H9 (cell line): ENCODE data around the gene NUP107. TPM values are rescaled to one million over a fixed set of nuclear protein-coding genes. Genes with fewer than 3 reads are reported as not detected.

Experiments used
- DNase-seq: peaks from one replicate; pipeline ENCODE4 v3.0.0-alpha.2; 2017
- H2AFZ ChIP-seq: one replicate; pipeline ENCODE4 v1.6.1; 2013; ENCODE audit warnings: mild to moderate bottlenecking, low read length, control low read depth, moderate library complexity
- H2AK5ac ChIP-seq: 2 replicates; pipeline ENCODE4 v1.6.1; 2013; ENCODE audit warnings: low read length, control low read depth, mixed read lengths; ENCODE audit not compliant: insufficient read length
- H2BK120ac ChIP-seq: one replicate; pipeline ENCODE4 v1.6.1; 2013; ENCODE audit warnings: low read depth, mild to moderate bottlenecking, low read length, control low read depth, inconsistent platforms; ENCODE audit not compliant: poor library complexity, severe bottlenecking
- H2BK12ac ChIP-seq: 2 replicates; pipeline ENCODE4 v1.6.1; 2013; ENCODE audit warnings: low read length, control low read depth, mixed read lengths, low read depth; ENCODE audit not compliant: insufficient read length
- H2BK15ac ChIP-seq: 2 replicates; pipeline ENCODE4 v1.6.1; 2013; ENCODE audit warnings: low read depth, low read length, control low read depth
- H2BK20ac ChIP-seq: one replicate; pipeline ENCODE4 v1.6.1; 2013; ENCODE audit warnings: low read depth, mild to moderate bottlenecking, low read length, control low read depth, inconsistent platforms; ENCODE audit not compliant: poor library complexity, severe bottlenecking
- H2BK5ac ChIP-seq: 2 replicates; pipeline ENCODE4 v1.6.1; 2013; ENCODE audit warnings: low read length, control low read depth, mixed read lengths; ENCODE audit not compliant: insufficient read length
- H3K14ac ChIP-seq: 2 replicates; pipeline ENCODE4 v1.6.1; 2013; ENCODE audit warnings: low read length, control low read depth; ENCODE audit not compliant: insufficient read depth
- H3K18ac ChIP-seq: 2 replicates; pipeline ENCODE4 v1.6.1; 2013; ENCODE audit warnings: low read depth, mild to moderate bottlenecking, mixed read lengths, low read length, control low read depth; ENCODE audit not compliant: insufficient read length
- H3K23ac ChIP-seq: 2 replicates; pipeline ENCODE4 v1.6.1; 2013; ENCODE audit warnings: low read length, control low read depth, mixed read lengths, low read depth; ENCODE audit not compliant: insufficient read length
- H3K23me2 ChIP-seq: 2 replicates; pipeline ENCODE4 v1.6.1; 2013; ENCODE audit warnings: low read depth, mild to moderate bottlenecking, mixed read lengths, low read length, control low read depth; ENCODE audit not compliant: insufficient read length, poor library complexity, severe bottlenecking
- H3K27ac ChIP-seq: 2 replicates; pipeline ENCODE4 v1.5.1; 2013; ENCODE audit warnings: low read length, control low read depth, mixed read lengths, low read depth; ENCODE audit not compliant: insufficient read length
- H3K27me3 ChIP-seq: 2 replicates; pipeline ENCODE4 v1.6.1; 2013; ENCODE audit warnings: low read length, control low read depth, inconsistent platforms; ENCODE audit not compliant: insufficient read depth
- H3K4ac ChIP-seq: 2 replicates; pipeline ENCODE4 v1.6.1; 2013; ENCODE audit warnings: low read depth, mild to moderate bottlenecking, control low read depth, inconsistent platforms, low read length, moderate library complexity
- H3K4me1 ChIP-seq: 2 replicates; pipeline ENCODE4 v1.6.1; 2013; ENCODE audit warnings: low read length, control low read depth, inconsistent platforms; ENCODE audit not compliant: insufficient read depth
- H3K4me2 ChIP-seq: 2 replicates; pipeline ENCODE4 v1.6.1; 2013; ENCODE audit warnings: low read length, control low read depth, mixed read lengths; ENCODE audit not compliant: insufficient read length, insufficient read depth
- H3K56ac ChIP-seq: 2 replicates; pipeline ENCODE4 v1.6.1; 2013; ENCODE audit warnings: low read depth, mild to moderate bottlenecking, mixed read lengths, low read length, control low read depth; ENCODE audit not compliant: insufficient read length
- H3K79me1 ChIP-seq: 2 replicates; pipeline ENCODE4 v1.6.1; 2013; ENCODE audit warnings: low read depth, mild to moderate bottlenecking, moderate library complexity, low read length, control low read depth, inconsistent platforms; ENCODE audit not compliant: insufficient read depth, poor library complexity, severe bottlenecking
- H3K79me2 ChIP-seq: 2 replicates; pipeline ENCODE4 v1.6.1; 2013; ENCODE audit warnings: low read length, control low read depth, inconsistent platforms; ENCODE audit not compliant: insufficient read depth
- H3K9ac ChIP-seq: 2 replicates; pipeline ENCODE4 v1.6.1; 2013; ENCODE audit warnings: low read length, control low read depth, mixed read lengths; ENCODE audit not compliant: insufficient read length; ENCODE audit errors: extremely low read depth
- H3K9me3 ChIP-seq: one replicate; pipeline ENCODE4 v1.6.1; 2013; ENCODE audit warnings: low read depth, low read length, inconsistent platforms; ENCODE audit not compliant: control insufficient read depth
- H3T11ph ChIP-seq: one replicate; pipeline ENCODE4 v1.6.1; 2013; ENCODE audit warnings: mild to moderate bottlenecking, low read length, control low read depth, inconsistent platforms
- H4K20me1 ChIP-seq: one replicate; pipeline ENCODE4 v1.6.1; 2013; ENCODE audit not compliant: control insufficient read depth, insufficient read length, insufficient read depth
- H4K5ac ChIP-seq: 2 replicates; pipeline ENCODE4 v1.6.1; 2013; ENCODE audit warnings: low read depth, mild to moderate bottlenecking, mixed read lengths, low read length, control low read depth; ENCODE audit not compliant: insufficient read length
- H4K8ac ChIP-seq: replicated peaks from 2 replicates; pipeline ENCODE4 v1.6.1; 2013; ENCODE audit warnings: low read length, control low read depth, mixed read lengths, low read depth; ENCODE audit not compliant: insufficient read length
- H4K91ac ChIP-seq: 2 replicates; pipeline ENCODE4 v1.6.1; 2013; ENCODE audit warnings: low read depth, mild to moderate bottlenecking, moderate library complexity, mixed read lengths, low read length, control low read depth; ENCODE audit not compliant: insufficient read length
- H3K27ac Mint-ChIP-seq, 3 experiments: 2 replicates in 2 of 3; 3 replicates in 1 of 3; pipeline ENCODE4 v1.8.0; 2020 to 2021; ENCODE audit warnings: mixed read lengths in 3 of 3, mild to moderate bottlenecking in 1 of 3, moderate library complexity in 1 of 3
- H3K27me3 Mint-ChIP-seq: 2 replicates; pipeline ENCODE4 v1.8.0; 2021; ENCODE audit warnings: low read depth, mild to moderate bottlenecking, moderate library complexity, mixed read lengths
- H3K36me3 Mint-ChIP-seq, 3 experiments: 2 replicates in 2 of 3; 3 replicates in 1 of 3; pipeline ENCODE4 v1.8.0; 2020 to 2021; ENCODE audit warnings: low read depth in 3 of 3, mixed read lengths in 3 of 3; ENCODE audit not compliant: insufficient read depth in 1 of 3
- H3K4me1 Mint-ChIP-seq, 2 experiments: 2 replicates each; pipeline ENCODE4 v1.8.0; 2020; ENCODE audit warnings: mixed read lengths in 2 of 2
- H3K4me3 Mint-ChIP-seq, 2 experiments: 2 replicates in 1 of 2; 3 replicates in 1 of 2; pipeline ENCODE4 v1.8.0; 2020 to 2021; ENCODE audit warnings: mild to moderate bottlenecking in 2 of 2, mixed read lengths in 2 of 2, moderate library complexity in 1 of 2
- H3K9me3 Mint-ChIP-seq, 2 experiments: 2 replicates in 1 of 2; 3 replicates in 1 of 2; pipeline ENCODE4 v1.8.0; 2020; ENCODE audit warnings: mild to moderate bottlenecking in 2 of 2, mixed read lengths in 2 of 2, moderate library complexity in 1 of 2
- WGBS: extraction: QIAGEN DNeasy Blood & Tissue Kit; methylation state at CpG from one replicate; pipeline ENCODE4 v1.1.7; 2013; ENCODE audit warnings: missing lambda C conversion rate, low lambda C conversion rate, mixed read lengths; ENCODE audit not compliant: insufficient read length; ENCODE audit errors: extremely low coverage; 5-methylcytosine and 5-hydroxymethylcytosine counted together
- total RNA-seq: library from RNA; stranded (reverse); gene quantifications from 2 replicates; pipeline ENCODE4 v1.2.1, GENCODE V29; 2021
- TF ChIP-seq, protein P1 (sequence below): fragments of 200-600 bp; sonication (generic); conservative IDR thresholded peaks from 3 replicates; pipeline ENCODE4 v1.8.0; 2021; ENCODE audit warnings: antibody characterized with exemption, mild to moderate bottlenecking

The NUP107 gene
- total RNA-seq, 1 experiment from 2014 or later = 147 TPM

DNA sequence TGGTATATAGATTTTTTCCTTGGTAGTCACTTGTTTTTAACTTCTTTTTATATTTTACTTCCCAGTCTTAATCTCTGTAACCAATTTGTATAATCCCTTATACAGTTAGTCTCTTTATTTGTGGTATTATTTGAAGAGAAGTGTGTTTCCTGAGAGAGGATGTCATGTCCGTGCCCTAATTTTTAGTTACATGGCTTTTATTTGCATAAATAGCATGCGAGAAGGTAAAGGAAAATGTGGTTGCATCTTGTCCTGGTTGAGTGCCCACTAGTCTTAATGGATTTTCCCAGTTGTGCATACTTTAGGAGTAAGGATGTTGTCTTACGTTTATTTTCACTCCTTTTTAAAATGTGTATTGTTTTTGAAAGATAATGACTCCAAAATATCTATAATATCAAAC lies 48.6 kb upstream of the NUP107 start:
- no peak overlapping the region for H3T11ph ChIP-seq
- no peaks in the 10 kb centered on the region; a peak in 1 of 4 replicates for H3K4me1 Mint-ChIP-seq
- no peak overlapping the region for H4K8ac ChIP-seq
- H2AFZ ChIP-seq = no peak overlapping the region
- H3K4me2 ChIP-seq = no peak overlapping the region
- WGBS = no CpG with 5 or more reads among the region's 3 CpGs
- H2BK15ac ChIP-seq = no peak overlapping the region
- H4K20me1 ChIP-seq = no peaks in the 10 kb centered on the region
- no peak overlapping the region for H2BK120ac ChIP-seq
- no peaks in the 10 kb centered on the region for H3K9me3 Mint-ChIP-seq
- H3K9me3 ChIP-seq = no peaks in the 10 kb centered on the region
- H3K9ac ChIP-seq = no peak overlapping the region
- H3K4me3 Mint-ChIP-seq = no peak overlapping the region
- no peak overlapping the region for H2BK5ac ChIP-seq
- H3K56ac ChIP-seq = no peak overlapping the region
- H2AK5ac ChIP-seq = no peak overlapping the region
- H3K36me3 Mint-ChIP-seq = peaks cover 0 to 4% (median 3%) of the 10 kb centered on the region in 3 experiments; a peak in 2 of 7 replicates
- no peak overlapping the region for H3K23ac ChIP-seq
- no peak overlapping the region for H3K14ac ChIP-seq
- H3K27ac Mint-ChIP-seq = no peak overlapping the region
- H3K23me2 ChIP-seq = no peaks in the 10 kb centered on the region
- no peak overlapping the region for H2BK20ac ChIP-seq
- no peak overlapping the region for H3K27ac ChIP-seq
- no peaks in the 10 kb centered on the region for H3K27me3 ChIP-seq
- no peaks in the 10 kb centered on the region for H3K4me1 ChIP-seq
- H3K4ac ChIP-seq = no peak overlapping the region
- TF ChIP-seq, protein P1, sequence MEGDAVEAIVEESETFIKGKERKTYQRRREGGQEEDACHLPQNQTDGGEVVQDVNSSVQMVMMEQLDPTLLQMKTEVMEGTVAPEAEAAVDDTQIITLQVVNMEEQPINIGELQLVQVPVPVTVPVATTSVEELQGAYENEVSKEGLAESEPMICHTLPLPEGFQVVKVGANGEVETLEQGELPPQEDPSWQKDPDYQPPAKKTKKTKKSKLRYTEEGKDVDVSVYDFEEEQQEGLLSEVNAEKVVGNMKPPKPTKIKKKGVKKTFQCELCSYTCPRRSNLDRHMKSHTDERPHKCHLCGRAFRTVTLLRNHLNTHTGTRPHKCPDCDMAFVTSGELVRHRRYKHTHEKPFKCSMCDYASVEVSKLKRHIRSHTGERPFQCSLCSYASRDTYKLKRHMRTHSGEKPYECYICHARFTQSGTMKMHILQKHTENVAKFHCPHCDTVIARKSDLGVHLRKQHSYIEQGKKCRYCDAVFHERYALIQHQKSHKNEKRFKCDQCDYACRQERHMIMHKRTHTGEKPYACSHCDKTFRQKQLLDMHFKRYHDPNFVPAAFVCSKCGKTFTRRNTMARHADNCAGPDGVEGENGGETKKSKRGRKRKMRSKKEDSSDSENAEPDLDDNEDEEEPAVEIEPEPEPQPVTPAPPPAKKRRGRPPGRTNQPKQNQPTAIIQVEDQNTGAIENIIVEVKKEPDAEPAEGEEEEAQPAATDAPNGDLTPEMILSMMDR = no peak
- H2BK12ac ChIP-seq = no peak overlapping the region
- DNase-seq = no peak
- peaks cover 7% of the 10 kb centered on the region for H3K79me1 ChIP-seq
- peaks cover 13% of the 10 kb centered on the region; the same call in 1 of the 2 replicates for H3K79me2 ChIP-seq
- H4K5ac ChIP-seq = no peak overlapping the region
- H4K91ac ChIP-seq = no peak overlapping the region
- no peak overlapping the region for H3K18ac ChIP-seq
- no peaks in the 10 kb centered on the region for H3K27me3 Mint-ChIP-seq
